ENCODE measurements around the gene GLRX2.

DNA sequence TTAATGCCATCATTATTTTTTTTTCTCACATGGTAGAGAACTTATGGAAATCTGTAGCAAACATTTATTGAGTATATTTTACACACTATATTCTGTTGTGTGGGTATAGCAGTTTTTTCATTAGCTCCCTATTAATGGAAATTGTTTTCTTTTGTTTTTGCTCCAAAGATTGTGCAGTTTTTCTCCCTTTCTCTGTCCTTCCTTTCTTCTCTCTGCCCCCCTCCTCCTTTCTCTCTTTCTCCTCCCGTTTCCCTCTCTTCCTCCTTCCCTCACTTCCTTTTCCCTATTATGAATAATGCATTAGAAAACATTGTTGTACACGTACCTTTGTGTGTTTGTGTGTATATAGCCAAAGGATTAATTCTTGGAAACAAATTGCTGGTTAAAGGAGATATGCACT is 37.2 kb upstream of the GLRX2 start:
- TF ChIP-seq, protein P1, sequence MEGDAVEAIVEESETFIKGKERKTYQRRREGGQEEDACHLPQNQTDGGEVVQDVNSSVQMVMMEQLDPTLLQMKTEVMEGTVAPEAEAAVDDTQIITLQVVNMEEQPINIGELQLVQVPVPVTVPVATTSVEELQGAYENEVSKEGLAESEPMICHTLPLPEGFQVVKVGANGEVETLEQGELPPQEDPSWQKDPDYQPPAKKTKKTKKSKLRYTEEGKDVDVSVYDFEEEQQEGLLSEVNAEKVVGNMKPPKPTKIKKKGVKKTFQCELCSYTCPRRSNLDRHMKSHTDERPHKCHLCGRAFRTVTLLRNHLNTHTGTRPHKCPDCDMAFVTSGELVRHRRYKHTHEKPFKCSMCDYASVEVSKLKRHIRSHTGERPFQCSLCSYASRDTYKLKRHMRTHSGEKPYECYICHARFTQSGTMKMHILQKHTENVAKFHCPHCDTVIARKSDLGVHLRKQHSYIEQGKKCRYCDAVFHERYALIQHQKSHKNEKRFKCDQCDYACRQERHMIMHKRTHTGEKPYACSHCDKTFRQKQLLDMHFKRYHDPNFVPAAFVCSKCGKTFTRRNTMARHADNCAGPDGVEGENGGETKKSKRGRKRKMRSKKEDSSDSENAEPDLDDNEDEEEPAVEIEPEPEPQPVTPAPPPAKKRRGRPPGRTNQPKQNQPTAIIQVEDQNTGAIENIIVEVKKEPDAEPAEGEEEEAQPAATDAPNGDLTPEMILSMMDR (IDR thresholded peaks at IDR 0.05; ENCODE audit: insufficient read depth, low read length, poor library complexity, severe bottlenecking), result no peak
- no peak for TF ChIP-seq EZH2phosphoT487 (conservative IDR thresholded peaks at IDR 0.05; ENCODE audit: low read length)

Measured in SU-DHL-6 (cell line).